ENCODE data around the gene OR2V1. TPM values are rescaled to one million over a fixed set of nuclear protein-coding genes. Genes with fewer than 3 reads are reported as not detected.

Gene OR2V1
- total and polyA plus RNA-seq, 2 of the 4 experiments (the other 2 are of a cell fraction), result not detected

DNA sequence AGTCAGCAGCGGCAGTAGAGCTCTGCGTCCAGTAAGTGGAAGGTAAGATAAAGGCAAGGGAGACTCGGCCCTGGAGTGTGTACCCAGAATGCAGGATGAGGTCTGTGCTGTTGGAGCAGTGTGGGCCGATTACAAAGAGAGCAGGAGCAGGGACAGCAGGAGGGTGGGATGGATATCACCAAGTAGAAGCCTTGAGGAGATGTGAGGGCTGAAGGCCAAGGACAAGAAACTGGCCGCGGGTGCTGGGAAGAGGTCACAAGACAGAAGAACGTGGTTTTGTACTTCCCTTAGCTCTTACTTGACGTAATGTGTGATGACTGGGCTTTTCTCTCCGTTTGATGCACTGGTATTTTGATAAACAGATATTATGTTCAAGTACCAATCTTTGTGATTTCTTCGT lies 43.7 kb downstream of the OR2V1 start:
- Histone ChIP-seq H4K8ac (ENCODE audit: low read depth in 2 of 2, low read length in 2 of 2) (no peak overlapping the region), H3K18ac (ENCODE audit: low read depth, low read length) (no peak overlapping the region), H3K79me1 (ENCODE audit: low read depth in 1 of 2, low read length in 2 of 2) (no peaks in the 10 kb centered on the region), H3K9ac (ENCODE audit: low read depth, low read length) (no peak overlapping the region), H3K4me1 (ENCODE audit: control insufficient read depth, insufficient read depth, low read length) (no peaks in the 10 kb centered on the region), H2BK5ac (ENCODE audit: low read depth, low read length, poor library complexity, severe bottlenecking) (no peak overlapping the region), H3K36me3 (ENCODE audit: control insufficient read depth, insufficient read depth, low read length) (no peaks in the 10 kb centered on the region), H3K4ac (ENCODE audit: low read depth, low read length) (no peak overlapping the region), H3K9me3 (ENCODE audit: control insufficient read depth, insufficient read depth, low read length) (no peaks in the 10 kb centered on the region; the same call in 1 of the 2 replicates), H2BK15ac (ENCODE audit: low read depth, low read length) (no peak overlapping the region), H4K91ac (ENCODE audit: insufficient read depth, low read depth, low read length) (no peak overlapping the region), H2AK5ac (ENCODE audit: low read depth, low read length) (no peak overlapping the region), H3K27me3 (ENCODE audit: control insufficient read depth, insufficient read depth, low read length) (peaks cover 7% of the 10 kb centered on the region), H2AFZ (replicated peaks; ENCODE audit: low read length, poor library complexity) (no peak overlapping the region), H3K4me3 (ENCODE audit: insufficient read depth, low read depth, low read length) (no peak overlapping the region), H4K20me1 (ENCODE audit: insufficient read depth, low read length) (no peaks in the 10 kb centered on the region), H3K56ac (ENCODE audit: extremely low read depth, insufficient read depth, low read length) (no peak overlapping the region), H3K9me1 (ENCODE audit: insufficient read depth, low read length) (no peaks in the 10 kb centered on the region), H2BK20ac (ENCODE audit: low read depth, low read length) (no peak overlapping the region), H2BK120ac (ENCODE audit: low read depth, low read length) (no peak overlapping the region), H3K27ac (ENCODE audit: insufficient read depth, low read length) (no peak overlapping the region), H4K5ac (ENCODE audit: low read depth, low read length) (no peak overlapping the region), H3K4me2 (ENCODE audit: low read depth, low read length) (no peak overlapping the region), H2AK9ac (replicated peaks; ENCODE audit: low read depth, low read length, poor library complexity) (no peak overlapping the region), H3K14ac (replicated peaks; ENCODE audit: low read depth, low read length) (no peak overlapping the region), H3K23ac (ENCODE audit: low read depth, low read length) (no peak overlapping the region)
- no peak for ATAC-seq (ENCODE audit: low read depth)
- WGBS, 2 experiments (ENCODE audit: extremely low coverage in 2 of 2, insufficient read length in 1 of 2), result 60% methylated on average over 3 of the region's 10 CpGs; no CpG with 5 or more reads in 1 of the 2 experiments
- intact Hi-C loops (cut with micrococcal nuclease) (no loop called here), dilution Hi-C loops (cut with HindIII; ENCODE audit: low sequenced_read_pairs, unreplicated experiment) (no loop called here), in situ Hi-C loops (cut with MboI; ENCODE audit: low sequenced_read_pairs) (no loop called here)
- no peak for DNase-seq
- TF ChIP-seq POLR2A (IDR thresholded peaks at IDR 0.05; ENCODE audit: low read depth, low read length) (no peak), CEBPB (IDR thresholded peaks at IDR 0.05; ENCODE audit: low read depth, low read length) (no peak), USF2 (IDR thresholded peaks at IDR 0.05; ENCODE audit: low read depth, low read length) (no peak), MAFK (IDR thresholded peaks at IDR 0.05; ENCODE audit: low read depth, low read length) (no peak), MXI1 (IDR thresholded peaks at IDR 0.05; ENCODE audit: borderline replicate concordance, low read depth, low read length) (no peak), RCOR1 (IDR thresholded peaks at IDR 0.05; ENCODE audit: insufficient replicate concordance, low read length) (no peak), CHD1 (IDR thresholded peaks at IDR 0.05; ENCODE audit: low read depth, low read length) (no peak), FOS (IDR thresholded peaks at IDR 0.05; ENCODE audit: low read depth, low read length) (no peak), MAZ (IDR thresholded peaks at IDR 0.05; ENCODE audit: borderline replicate concordance, low read depth, low read length) (no peak), ELK1 (IDR thresholded peaks at IDR 0.05; ENCODE audit: borderline replicate concordance, low read depth, low read length) (no peak)
- ChIA-PET POLR2A (ENCODE audit: unreplicated experiment) (no interaction called here), CTCF (no interaction called here)
- BruUV-seq (replicated peaks), result no TSS peak
